CD4-positive, CD25-positive, alpha-beta regulatory T cell (primary cell): ENCODE measurements around the gene TXNDC8. TPM values are rescaled to one million over a fixed set of nuclear protein-coding genes. Genes with fewer than 3 reads are reported as not detected.

ENCODE experiments used
- ATAC-seq, 2 donors: fragments of 150-1000 bp; cut with Tn5 transposase; one replicate each; pipeline ENCODE4 v1.10.0; 2021; ENCODE audit warnings: low read depth in 2 of 2, moderate number of reproducible peaks in 2 of 2, moderate library complexity in 1 of 2
- DNase-seq, 3 donors: peaks; one replicate each; pipeline versions ENCODE4 v3.0.0 to v3.0.0-alpha.2; 2012 to 2022; ENCODE audit warnings: mixed read lengths in 1 of 3
- H3K27ac ChIP-seq: one replicate; pipeline ENCODE4 v1.7.0; 2013; ENCODE audit warnings: mild to moderate bottlenecking, low read length; ENCODE audit not compliant: insufficient read depth, poor library complexity, severe bottlenecking
- H3K27me3 ChIP-seq: one replicate; pipeline ENCODE4 v1.7.0; 2013; ENCODE audit warnings: low read length; ENCODE audit not compliant: control insufficient read depth, insufficient read depth
- H3K36me3 ChIP-seq: one replicate; pipeline ENCODE4 v1.7.0; 2013; ENCODE audit warnings: mild to moderate bottlenecking, low read length, moderate library complexity; ENCODE audit not compliant: control insufficient read depth, insufficient read depth
- H3K4me1 ChIP-seq: 2 replicates; pipeline ENCODE4 v1.7.0; 2013; ENCODE audit warnings: mild to moderate bottlenecking, low read length; ENCODE audit not compliant: insufficient read depth, control insufficient read depth, poor library complexity, severe bottlenecking
- H3K4me3 ChIP-seq: one replicate; pipeline ENCODE4 v1.7.0; 2013; ENCODE audit warnings: low read depth, mild to moderate bottlenecking, low read length, moderate library complexity
- H3K9me3 ChIP-seq, 2 experiments: 1 replicate in 1 of 2; 2 replicates in 1 of 2; pipeline ENCODE4 v1.7.0; 2013; ENCODE audit warnings: low read length in 2 of 2, mild to moderate bottlenecking in 1 of 2, moderate library complexity in 1 of 2; ENCODE audit not compliant: control insufficient read depth in 2 of 2
- H3K27ac Mint-ChIP-seq, 3 donors: one replicate each; pipeline ENCODE4 v1.8.0; 2020 to 2022; ENCODE audit warnings: mild to moderate bottlenecking in 3 of 3, mixed read lengths in 3 of 3, moderate library complexity in 2 of 3
- H3K27me3 Mint-ChIP-seq: one replicate; pipeline ENCODE4 v1.8.0; 2022; ENCODE audit warnings: mild to moderate bottlenecking, mixed read lengths
- H3K36me3 Mint-ChIP-seq: one replicate; pipeline ENCODE4 v1.8.0; 2020; ENCODE audit warnings: mixed read lengths
- H3K4me1 Mint-ChIP-seq, 4 donors: one replicate each; pipeline ENCODE4 v1.8.0; 2020 to 2022; ENCODE audit warnings: mixed read lengths in 4 of 4, mild to moderate bottlenecking in 1 of 4
- H3K4me3 Mint-ChIP-seq, 4 donors: one replicate each; pipeline ENCODE4 v1.8.0; 2020 to 2022; ENCODE audit warnings: mild to moderate bottlenecking in 4 of 4, mixed read lengths in 4 of 4, moderate library complexity in 3 of 4
- H3K9me3 Mint-ChIP-seq, 7 donors: one replicate each; pipeline ENCODE4 v1.8.0; 2020 to 2022; ENCODE audit warnings: mixed read lengths in 7 of 7, mild to moderate bottlenecking in 3 of 7, moderate library complexity in 2 of 7
- polyA plus RNA-seq, 4 donors: library from polyadenylated mRNA; unstranded; fragments of 300-500 nt; fragmentation: Illumina TruSeq; gene quantifications; one replicate each; pipeline ENCODE4 v1.2.3, GENCODE V29; 2021
- total RNA-seq: library from RNA; stranded (reverse); gene quantifications from one replicate; pipeline ENCODE4 v1.2.3, GENCODE V29; 2022

Gene TXNDC8
- total and polyA plus RNA-seq, 5 donors from 2014 or later: not detected

DNA sequence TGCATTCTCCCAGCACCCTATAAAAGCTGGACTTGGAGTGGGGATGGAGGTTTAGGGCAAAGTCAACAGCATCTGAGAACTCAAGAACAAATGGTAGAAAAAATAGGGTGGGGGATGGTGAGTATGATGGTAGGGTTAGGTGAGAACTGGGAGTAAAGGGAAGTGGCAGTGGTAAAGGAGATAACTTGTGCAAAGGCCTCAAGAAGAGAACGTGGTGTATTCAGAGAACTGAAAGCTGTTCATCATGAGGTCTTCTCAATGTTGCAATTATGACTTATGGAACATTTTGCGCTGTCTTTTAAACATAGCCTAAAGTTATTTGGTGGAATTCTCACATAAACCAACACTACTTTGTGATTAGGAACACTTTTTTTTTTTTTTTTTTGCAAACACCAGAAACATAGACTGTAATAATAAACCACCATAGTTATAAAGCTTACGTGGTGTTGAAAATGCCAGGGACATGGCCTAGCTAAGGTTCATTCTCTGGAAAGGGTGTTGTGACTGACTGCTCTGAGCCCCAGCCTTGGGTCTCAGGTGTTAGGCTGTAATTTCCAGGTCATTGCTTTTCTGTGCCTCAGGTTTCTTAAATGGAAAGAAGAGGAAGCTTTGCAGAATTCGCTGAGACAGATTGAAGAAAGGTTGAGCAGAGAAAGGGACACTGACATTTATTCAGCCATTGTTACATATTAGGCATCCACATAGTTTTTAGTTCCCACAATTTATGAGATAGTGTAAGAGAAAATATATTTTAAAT lies 19.2 kb upstream of the TXNDC8 start:
- Mint-ChIP-seq H3K9me3 (peaks cover 0 to 3% (median 0%) of the 10 kb centered on the region in 7 donors), H3K4me3 (no peak overlapping the region), H3K27ac (no peak overlapping the region), H3K4me1 (no peaks in the 10 kb centered on the region), H3K36me3 (no peaks in the 10 kb centered on the region), H3K27me3 (no peaks in the 10 kb centered on the region)
- Histone ChIP-seq H3K4me3 (no peak overlapping the region), H3K36me3 (no peaks in the 10 kb centered on the region), H3K4me1 (no peaks in the 10 kb centered on the region), H3K9me3 (no peaks in the 10 kb centered on the region), H3K27me3 (no peaks in the 10 kb centered on the region), H3K27ac (no peak overlapping the region)
- ATAC-seq (no peak), DNase-seq (no peak)

DNA sequence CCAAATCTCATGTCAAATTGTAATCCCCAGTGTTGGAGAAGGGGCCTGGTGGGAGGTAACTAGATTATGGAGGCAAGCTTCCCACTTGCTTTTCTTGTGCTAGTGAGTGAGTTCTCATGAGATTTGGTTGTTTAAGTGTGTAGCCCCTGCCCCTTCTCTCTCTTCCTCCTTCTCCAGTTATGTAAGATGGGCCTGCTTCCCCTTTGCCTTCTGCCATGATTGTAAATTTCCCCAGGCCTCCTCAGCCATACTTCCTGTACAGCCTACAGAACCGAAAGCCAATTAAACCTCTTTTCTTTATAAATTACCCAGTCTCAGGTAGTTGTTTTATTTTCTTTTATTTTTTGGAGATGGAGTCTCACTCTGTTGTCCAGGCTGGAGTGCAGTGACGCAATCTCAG lies 18.2 kb upstream of the TXNDC8 start:
- H3K9me3 Mint-ChIP-seq: peaks cover 0 to 3% (median 0%) of the 10 kb centered on the region in 7 donors
- Histone ChIP-seq H3K27ac (no peak overlapping the region), H3K27me3 (no peaks in the 10 kb centered on the region), H3K36me3 (no peaks in the 10 kb centered on the region), H3K4me1 (no peaks in the 10 kb centered on the region), H3K4me3 (no peak overlapping the region), H3K9me3 (no peaks in the 10 kb centered on the region)
- DNase-seq: no peak
- H3K4me1 Mint-ChIP-seq: no peaks in the 10 kb centered on the region
- no peaks in the 10 kb centered on the region for H3K36me3 Mint-ChIP-seq
- no peak for ATAC-seq
- H3K27ac Mint-ChIP-seq: no peak overlapping the region
- H3K4me3 Mint-ChIP-seq: no peak overlapping the region
- H3K27me3 Mint-ChIP-seq: no peaks in the 10 kb centered on the region

DNA sequence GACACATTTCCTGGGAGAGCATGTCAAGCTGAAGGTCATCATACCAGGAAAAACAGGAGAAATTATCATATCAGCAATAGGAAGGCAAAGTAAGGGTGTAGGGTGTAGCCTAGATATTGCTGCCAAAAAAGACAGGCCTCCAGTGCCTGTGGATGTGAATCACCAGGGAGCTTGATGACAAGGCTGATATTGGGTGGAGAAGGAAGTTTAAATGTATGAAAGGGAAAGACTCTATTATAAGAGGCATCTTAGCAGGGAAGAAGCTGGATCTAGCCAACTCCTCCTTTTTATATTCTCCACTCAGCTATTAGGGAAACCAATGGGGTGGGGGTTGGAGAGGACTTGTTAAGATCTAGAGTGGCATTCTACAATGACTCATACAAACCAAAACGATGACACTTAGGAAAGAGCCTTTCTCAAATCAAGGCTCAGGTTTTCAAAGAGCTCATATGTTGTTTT lies 13.4 kb upstream of the TXNDC8 start:
- Mint-ChIP-seq H3K27ac (no peak overlapping the region), H3K36me3 (no peaks in the 10 kb centered on the region), H3K4me1 (no peaks in the 10 kb centered on the region), H3K27me3 (no peaks in the 10 kb centered on the region), H3K4me3 (no peak overlapping the region), H3K9me3 (peaks cover 0 to 3% (median 0%) of the 10 kb centered on the region in 7 donors)
- no peaks in the 10 kb centered on the region for H3K27me3 ChIP-seq
- no peaks in the 10 kb centered on the region for H3K9me3 ChIP-seq
- no peaks in the 10 kb centered on the region for H3K4me1 ChIP-seq
- peak in 1 of 3 donors; percentile 3 for DNase-seq
- H3K27ac ChIP-seq: no peak overlapping the region
- no peaks in the 10 kb centered on the region for H3K36me3 ChIP-seq
- ATAC-seq: no peak
- H3K4me3 ChIP-seq: no peak overlapping the region

DNA sequence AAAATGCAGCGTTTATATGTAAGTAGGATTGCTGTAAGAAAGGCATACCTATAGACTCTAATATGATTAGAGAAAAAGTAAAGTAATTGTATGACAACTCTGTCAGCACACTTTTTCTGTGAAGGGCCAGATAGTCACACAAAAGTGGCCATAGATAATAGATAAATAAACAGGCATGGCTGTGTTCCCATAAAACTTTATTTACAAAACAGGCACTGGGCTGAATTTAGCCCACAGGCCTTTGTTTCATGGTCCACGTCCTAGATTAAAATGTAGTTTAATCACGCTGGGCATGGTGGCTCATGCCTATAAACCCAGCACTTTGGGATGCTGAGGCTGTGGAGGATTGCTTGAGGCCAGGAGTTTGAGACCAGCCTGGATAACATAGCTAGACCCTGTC lies 8.7 kb upstream of the TXNDC8 start:
- Histone ChIP-seq H3K27ac (no peak overlapping the region), H3K4me3 (no peak overlapping the region), H3K36me3 (no peaks in the 10 kb centered on the region), H3K9me3 (no peaks in the 10 kb centered on the region), H3K4me1 (no peaks in the 10 kb centered on the region), H3K27me3 (no peaks in the 10 kb centered on the region)
- DNase-seq (no peak), ATAC-seq (no peak)
- H3K4me1 Mint-ChIP-seq: no peaks in the 10 kb centered on the region
- H3K27ac Mint-ChIP-seq: no peak overlapping the region
- H3K9me3 Mint-ChIP-seq: no peaks in the 10 kb centered on the region
- no peaks in the 10 kb centered on the region for H3K36me3 Mint-ChIP-seq
- no peak overlapping the region for H3K4me3 Mint-ChIP-seq
- peaks cover 5% of the 10 kb centered on the region for H3K27me3 Mint-ChIP-seq

DNA sequence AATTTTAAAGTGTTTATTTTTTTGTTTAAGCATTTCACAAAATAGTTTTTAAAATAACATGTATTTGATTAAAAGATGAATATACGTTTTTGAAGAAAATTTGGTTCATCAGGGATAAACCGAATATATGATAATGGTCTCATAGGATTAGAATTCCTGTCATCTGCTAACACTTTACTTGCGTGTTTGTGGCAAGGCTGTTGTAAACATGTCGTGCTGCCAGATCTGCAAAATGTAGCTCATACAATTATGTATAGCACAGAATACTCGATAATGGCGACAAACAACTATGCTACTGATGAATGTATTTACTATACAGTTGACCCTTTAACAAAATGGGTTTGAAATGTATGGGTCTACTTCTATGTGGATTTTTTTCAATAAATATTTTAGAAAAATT lies 7.2 kb upstream of the TXNDC8 start:
- H3K4me3 ChIP-seq: no peak overlapping the region
- Mint-ChIP-seq H3K36me3 (no peaks in the 10 kb centered on the region), H3K4me1 (no peaks in the 10 kb centered on the region), H3K4me3 (no peak overlapping the region), H3K27me3 (peaks cover 5% of the 10 kb centered on the region), H3K9me3 (no peaks in the 10 kb centered on the region), H3K27ac (no peak overlapping the region)
- no peaks in the 10 kb centered on the region for H3K36me3 ChIP-seq
- H3K4me1 ChIP-seq: no peaks in the 10 kb centered on the region
- H3K27ac ChIP-seq: no peak overlapping the region
- H3K27me3 ChIP-seq: no peaks in the 10 kb centered on the region
- DNase-seq: no peak
- no peak for ATAC-seq
- H3K9me3 ChIP-seq: no peaks in the 10 kb centered on the region

DNA sequence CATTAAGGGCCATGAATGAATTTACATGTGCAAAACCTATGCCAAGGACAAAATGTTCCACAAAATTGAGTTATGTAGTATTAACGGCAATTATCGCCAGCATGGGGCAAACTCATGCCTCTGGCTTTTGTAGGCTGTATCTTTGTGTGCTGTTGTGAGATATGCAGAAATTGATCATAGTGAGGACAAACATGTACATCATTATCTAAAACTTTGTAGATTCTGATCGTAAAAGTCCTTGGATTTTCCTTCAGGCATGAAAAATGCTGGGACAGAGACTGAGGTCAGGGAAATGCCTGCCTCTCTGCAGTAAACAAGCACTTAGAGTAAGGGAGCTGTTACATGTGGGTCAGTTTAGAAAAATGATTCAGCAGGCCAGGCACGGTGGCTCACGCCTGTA lies 5.9 kb upstream of the TXNDC8 start:
- Mint-ChIP-seq H3K9me3 (no peaks in the 10 kb centered on the region), H3K4me1 (no peaks in the 10 kb centered on the region), H3K36me3 (no peaks in the 10 kb centered on the region), H3K4me3 (no peak overlapping the region), H3K27me3 (peaks cover 5% of the 10 kb centered on the region), H3K27ac (no peak overlapping the region)
- DNase-seq: no peak
- Histone ChIP-seq H3K36me3 (no peaks in the 10 kb centered on the region), H3K4me1 (no peaks in the 10 kb centered on the region), H3K4me3 (no peak overlapping the region), H3K27ac (no peak overlapping the region), H3K9me3 (no peaks in the 10 kb centered on the region), H3K27me3 (no peaks in the 10 kb centered on the region)
- ATAC-seq: no peak

DNA sequence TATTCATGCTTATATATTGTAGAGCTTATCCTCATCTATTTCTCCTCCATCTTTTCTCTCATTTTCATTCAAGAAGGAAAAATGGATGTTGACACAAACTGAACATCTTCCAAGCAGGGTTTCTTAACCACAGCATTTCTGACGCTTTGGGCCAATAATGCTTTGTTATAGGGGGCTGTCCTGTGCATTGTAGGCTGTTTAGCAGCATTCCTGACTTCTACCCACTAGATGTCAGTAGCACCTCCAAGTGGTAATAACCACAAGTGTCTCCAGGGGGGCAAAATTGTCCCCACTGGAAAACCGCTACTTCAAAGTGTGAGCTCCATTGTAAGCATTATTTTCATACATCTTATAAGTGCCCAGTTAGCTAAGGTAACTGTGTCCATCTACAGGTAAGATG lies 2.6 kb upstream of the TXNDC8 start:
- H3K9me3 ChIP-seq: no peaks in the 10 kb centered on the region
- H3K4me1 Mint-ChIP-seq: no peaks in the 10 kb centered on the region
- no peak overlapping the region for H3K27ac ChIP-seq
- peaks cover 5% of the 10 kb centered on the region for H3K27me3 Mint-ChIP-seq
- H3K4me3 Mint-ChIP-seq: no peak overlapping the region
- no peaks in the 10 kb centered on the region for H3K36me3 Mint-ChIP-seq
- no peak for ATAC-seq
- H3K4me1 ChIP-seq: no peaks in the 10 kb centered on the region
- no peak overlapping the region for H3K27ac Mint-ChIP-seq
- no peak overlapping the region for H3K4me3 ChIP-seq
- DNase-seq: no peak
- H3K27me3 ChIP-seq: no peaks in the 10 kb centered on the region
- H3K9me3 Mint-ChIP-seq: no peaks in the 10 kb centered on the region
- H3K36me3 ChIP-seq: no peaks in the 10 kb centered on the region

DNA sequence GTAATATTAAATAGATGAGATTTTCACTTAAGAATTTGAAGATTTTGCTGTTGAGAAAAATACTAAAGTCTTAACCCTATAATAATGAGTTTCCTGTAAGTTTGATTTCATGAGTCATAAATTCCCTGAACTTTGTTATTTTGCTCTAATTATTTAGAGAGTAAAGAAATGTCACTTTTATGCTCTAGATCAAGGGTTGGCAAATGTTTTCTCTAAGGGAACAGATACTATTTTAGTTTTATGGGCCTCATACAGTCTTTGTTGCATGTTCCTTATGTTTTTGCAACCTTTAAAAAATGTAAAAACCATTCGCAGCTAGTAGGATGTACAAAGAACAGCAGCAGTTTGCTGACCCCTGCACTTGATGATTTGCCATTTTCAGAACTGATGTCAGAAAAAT lies 480 bp upstream of the TXNDC8 start:
- Mint-ChIP-seq H3K9me3 (no peaks in the 10 kb centered on the region), H3K27me3 (peaks cover 2% of the 10 kb centered on the region), H3K4me3 (peak overlapping the region in 1 of 4 donors; percentile 83), H3K36me3 (no peaks in the 10 kb centered on the region), H3K27ac (no peak overlapping the region), H3K4me1 (no peaks in the 10 kb centered on the region)
- H3K27me3 ChIP-seq: no peaks in the 10 kb centered on the region
- H3K9me3 ChIP-seq: no peaks in the 10 kb centered on the region
- H3K27ac ChIP-seq: no peak overlapping the region
- no peak overlapping the region for H3K4me3 ChIP-seq
- no peaks in the 10 kb centered on the region for H3K4me1 ChIP-seq
- no peaks in the 10 kb centered on the region for H3K36me3 ChIP-seq
- no peak for DNase-seq
- no peak for ATAC-seq
